HG02763 (cell line): ENCODE data around the gene SLC4A2.

Experiments used
- ATAC-seq: cut with Tn5 transposase; IDR thresholded peaks from one replicate; pipeline ENCODE4 v1.9.1; 2021; ENCODE audit warnings: mild to moderate bottlenecking, moderate library complexity; ENCODE audit not compliant: unreplicated experiment

Gene SLC4A2

DNA sequence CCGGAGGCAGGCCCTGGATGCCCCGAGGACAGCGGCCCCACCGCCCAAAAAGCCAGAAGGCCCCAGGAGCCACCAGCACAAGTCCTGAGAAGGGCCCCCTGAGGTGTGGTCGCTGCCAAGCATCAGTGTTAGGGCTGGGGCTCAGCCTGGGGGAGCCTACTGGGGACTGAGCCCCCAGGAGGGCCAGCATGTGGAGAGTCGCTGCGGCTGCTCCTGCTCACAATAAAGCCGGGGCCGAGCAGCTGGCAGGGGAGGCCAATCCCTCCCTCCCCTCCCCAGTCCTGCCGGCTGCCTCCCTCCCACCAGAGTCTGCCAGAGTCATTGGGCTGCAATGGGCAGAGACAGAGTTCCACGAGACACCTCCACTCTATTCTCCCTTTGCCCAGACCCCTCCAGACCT, 14.1 kb upstream of the SLC4A2 start:
- ATAC-seq, result no peak

DNA sequence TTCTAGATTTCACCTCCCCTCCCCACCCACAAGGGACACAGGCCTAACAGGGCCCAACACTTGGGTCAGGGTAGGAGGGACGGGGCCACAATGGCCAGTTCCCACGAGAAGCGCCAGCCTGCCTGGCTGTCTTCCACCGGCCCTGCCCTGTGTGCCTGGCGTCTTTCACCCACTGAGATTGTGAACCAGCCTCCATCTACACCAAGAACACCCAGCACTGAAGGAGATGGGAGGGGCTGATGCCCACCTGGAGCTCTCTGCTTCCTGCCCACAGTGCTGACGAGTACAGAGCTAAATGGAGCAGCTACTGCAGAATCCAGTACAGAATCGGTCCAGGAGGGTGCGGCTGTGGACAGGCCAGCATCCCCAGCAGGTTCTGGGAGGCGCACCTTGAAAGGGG, 13.4 kb upstream of the SLC4A2 start:
- ATAC-seq, result no peak

DNA sequence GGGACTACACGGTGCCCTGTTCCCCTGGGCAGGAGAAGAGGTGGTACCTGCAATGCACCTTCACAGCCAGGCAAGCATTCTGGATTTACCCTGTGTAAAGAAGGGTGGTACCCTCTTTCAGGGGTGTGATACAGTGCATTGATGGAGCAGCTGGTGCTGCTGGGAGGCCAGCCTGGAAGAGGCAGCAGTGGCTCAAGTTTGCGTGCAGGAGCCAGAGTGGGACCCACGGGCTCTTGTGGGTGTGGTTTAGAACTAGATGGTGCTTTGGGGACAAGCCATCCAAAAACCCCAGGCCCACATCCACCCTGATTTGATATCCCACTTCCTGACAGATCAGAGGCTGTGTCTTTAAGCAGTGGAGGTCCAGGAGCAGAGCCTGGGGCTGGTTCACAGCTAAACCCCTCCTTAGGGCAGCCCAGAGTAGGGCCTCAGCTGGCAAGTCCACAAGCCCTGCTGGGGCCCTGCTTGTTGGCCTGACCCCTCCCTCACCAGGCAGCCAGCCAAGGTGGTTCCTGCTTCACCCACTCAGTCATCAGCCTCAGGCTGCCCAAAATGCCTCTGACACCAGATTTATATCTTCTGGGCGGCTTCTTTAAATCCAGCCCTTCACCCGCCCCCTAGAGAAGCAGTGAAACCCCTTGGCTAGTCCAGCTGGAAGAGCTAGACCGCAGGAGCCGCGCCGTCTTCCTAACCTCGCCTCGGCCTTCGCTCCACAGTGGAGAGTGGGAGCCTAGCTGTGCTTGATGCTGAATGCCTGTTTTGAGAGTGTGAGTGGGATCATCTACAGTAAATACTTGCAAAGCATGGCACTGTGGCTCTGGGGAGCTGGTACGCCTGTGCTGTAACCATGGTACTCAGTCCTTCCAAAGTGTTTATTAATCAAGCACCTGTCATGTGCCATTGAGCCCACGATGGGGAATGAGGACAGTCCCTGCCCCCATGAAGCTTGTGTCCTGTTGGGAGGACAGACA, 12.5 kb upstream of the SLC4A2 start:
- no peak for ATAC-seq

DNA sequence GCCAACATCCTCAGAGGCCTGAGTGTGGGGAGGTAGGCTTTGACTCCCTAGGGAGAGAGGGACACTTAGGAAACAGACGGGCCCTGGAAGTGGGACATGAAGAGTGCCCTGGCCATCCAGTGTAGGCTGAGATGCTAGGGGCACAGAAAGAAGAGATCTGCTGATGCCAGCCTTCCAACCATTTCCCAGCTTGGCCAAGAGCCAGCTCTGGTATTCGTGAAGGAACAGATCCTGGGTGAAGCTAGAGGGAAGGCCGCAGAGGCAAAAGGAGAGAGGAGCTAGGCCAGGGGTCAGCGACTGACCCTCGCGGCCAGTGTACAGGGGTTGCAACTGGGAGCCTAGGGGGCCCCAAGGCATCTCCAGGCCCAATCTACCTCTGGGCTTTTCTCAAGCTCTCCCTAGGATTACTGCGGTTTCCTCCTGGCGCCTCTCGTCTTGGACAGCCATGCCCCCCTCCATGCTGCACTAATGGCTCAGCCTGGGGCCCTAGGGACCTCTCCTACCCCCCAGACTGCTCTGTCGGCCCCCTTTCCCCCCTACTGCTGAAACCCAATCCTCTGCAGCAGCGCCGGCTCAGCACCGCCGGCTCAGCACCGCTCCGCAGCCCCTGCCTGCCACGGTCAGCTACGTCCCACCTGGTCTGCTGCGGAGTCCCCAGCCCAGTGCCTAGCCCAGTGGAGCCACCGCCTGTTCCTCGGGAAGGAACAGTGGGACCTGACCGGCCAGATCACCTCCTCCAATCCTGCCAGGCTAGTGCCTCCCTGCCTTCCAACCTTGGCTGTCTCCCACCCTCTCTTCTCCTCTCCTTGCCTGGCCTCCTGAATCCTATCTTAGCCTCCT, 11.2 kb upstream of the SLC4A2 start, which contains the start of gene ASIC3:
ASIC3 (plus strand) TSS at position 556 of the 840 bp plus-strand sequence. CDS start 355 bp downstream, outside the sequence.
- ATAC-seq, result no peak

DNA sequence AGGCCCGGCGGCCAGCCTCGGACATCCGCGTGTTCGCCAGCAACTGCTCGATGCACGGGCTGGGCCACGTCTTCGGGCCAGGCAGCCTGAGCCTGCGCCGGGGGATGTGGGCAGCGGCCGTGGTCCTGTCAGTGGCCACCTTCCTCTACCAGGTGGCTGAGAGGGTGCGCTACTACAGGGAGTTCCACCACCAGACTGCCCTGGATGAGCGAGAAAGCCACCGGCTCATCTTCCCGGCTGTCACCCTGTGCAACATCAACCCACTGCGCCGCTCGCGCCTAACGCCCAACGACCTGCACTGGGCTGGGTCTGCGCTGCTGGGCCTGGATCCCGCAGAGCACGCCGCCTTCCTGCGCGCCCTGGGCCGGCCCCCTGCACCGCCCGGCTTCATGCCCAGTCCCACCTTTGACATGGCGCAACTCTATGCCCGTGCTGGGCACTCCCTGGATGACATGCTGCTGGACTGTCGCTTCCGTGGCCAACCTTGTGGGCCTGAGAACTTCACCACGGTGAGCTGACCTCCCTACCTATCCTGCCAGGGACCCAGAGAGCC, 10.4 kb upstream of the SLC4A2 start:
- no peak for ATAC-seq

DNA sequence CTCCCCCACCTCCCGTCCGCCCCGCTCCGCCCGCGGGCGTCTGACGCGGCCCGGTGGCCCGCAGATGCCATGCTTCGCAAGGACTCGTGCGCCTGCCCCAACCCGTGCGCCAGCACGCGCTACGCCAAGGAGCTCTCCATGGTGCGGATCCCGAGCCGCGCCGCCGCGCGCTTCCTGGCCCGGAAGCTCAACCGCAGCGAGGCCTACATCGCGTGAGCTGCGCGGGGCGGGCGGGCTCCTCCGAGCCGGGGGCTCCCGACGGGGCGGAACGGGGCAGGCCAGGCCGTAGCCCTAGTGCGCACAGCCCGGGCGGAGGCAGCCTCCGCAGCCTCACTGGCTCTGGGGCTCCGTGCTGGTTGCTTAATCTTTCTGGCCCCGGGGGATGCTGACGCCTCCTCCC, 8.3 kb upstream of the SLC4A2 start:
- ATAC-seq, result no peak

DNA sequence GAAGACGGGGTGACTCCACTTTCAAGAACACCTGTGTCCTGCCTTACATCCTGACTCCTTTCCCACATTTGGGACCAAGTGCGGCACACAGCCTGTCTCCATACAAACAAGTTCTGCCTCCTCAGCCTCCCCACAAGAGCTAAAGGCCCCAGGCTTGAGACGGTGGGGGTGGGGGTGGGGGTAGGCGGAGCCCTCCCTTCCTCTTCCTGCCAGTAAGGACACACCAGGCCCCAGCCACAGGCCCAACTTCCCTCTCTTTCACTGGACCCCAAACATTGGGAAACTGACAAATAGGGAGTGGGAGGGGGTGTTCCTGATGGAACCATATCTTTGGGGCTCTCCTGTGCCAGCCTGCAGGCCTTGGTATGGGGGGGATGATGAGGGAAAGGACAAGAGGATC, 6.3 kb upstream of the SLC4A2 start:
- no peak for ATAC-seq

DNA sequence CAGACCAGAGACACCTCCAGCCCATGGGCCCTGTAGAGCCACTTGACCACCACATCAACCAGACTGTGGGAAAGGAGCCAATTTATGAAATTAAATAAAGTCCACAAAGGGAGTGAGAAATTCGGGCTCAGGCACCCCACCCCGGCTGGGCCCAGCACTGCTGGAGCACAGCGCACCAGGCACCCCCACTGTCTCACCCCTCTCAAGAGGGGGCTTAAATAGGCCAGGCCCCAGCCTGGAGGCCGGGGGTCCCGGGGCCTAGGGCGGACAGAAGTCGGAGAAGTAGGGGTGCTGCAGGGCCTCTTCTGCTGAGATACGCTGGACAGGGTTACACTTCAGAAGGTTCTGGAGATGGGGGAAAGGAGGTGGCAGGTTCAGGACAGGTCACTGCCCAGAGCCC, 5.6 kb upstream of the SLC4A2 start:
- no peak for ATAC-seq

DNA sequence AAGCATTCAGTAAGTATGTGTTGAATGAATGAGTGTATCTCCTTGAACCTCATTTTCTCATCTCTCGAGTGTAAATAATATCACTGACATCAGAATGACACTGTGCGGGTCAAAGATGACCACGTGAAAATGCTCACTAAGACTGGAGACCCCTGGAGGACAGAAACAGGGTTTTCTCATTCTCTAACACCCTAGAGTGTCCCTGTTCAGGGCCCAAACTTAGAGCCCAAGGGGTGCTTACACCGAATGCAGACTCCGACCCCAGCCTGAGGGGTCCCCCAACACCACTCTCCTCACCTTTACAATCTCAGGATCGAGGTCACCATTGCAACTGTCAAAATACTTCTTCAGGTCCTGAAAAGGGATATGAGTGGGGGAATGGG, 3.1 kb upstream of the SLC4A2 start:
- no peak for ATAC-seq

DNA sequence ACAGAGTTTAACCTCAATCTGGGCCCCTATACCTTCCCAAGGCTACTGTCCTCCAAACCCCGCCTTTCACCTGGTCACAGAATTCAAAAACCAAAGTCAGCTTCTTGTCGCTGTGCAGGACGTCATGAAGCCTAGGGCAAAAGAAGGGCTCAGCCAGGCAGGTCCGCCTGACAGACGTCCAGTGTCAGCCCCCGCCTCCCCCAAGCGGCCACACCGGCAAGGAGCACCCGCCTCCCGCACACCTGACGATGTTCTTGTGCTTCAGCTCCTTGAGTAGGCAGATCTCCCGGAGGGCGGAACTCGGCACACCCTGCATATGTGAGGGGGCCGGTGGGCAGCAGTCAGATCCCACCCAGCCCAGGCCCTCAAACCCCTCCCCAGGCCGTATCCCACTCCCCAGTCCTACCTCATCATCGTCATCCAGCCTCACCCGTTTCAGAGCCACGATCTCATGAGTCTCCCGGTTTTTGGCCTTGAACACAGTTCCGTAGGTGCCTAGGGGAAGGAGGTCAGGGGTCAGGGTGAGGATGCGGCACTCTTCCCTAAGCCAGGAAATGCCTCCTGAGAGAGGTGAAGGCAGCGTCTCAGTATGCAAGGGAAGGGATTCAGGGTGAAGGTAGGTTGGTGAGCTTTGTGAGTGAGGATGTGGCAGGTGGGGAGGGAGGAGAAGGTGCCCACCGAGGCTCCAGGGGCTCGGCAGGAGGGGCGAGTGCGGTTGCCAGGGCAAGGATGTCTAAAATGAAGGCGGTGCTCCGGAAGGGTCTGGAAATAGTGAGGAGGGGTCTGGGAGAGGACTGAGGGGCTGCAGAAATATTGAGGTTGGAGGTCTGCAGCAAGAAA, 2.5 kb upstream of the SLC4A2 start:
- no peak for ATAC-seq

DNA sequence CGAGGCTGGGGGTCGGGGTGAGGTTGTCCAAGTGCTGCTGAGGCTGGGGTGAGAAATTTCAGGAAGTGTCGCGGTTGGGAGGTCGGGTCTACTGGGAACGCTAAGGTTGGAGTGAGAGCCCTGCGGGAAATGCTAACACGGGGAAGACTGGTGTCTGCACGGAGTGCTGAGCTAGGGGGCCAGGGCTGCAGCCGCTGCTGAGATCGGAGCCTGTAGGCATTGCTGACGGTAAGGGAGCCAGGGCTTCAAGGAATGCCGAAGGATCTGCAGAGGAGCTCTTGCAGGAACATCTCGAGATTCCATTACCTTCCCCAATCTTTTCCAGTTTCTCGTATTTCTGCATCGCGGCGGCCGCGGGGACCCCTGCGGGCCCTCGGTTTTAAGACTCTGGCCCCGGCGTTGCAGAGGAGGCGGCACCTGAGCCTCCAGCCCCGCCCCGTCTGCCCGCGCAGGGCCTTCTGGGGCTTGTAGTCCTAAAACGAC, 1.8 kb upstream of the SLC4A2 start, which contains the start of gene CDK5:
CDK5 (minus strand) TSS at position 392 of the 483 bp plus-strand sequence; CDS start at position 343, 49 bp downstream.
- ATAC-seq, result peak; percentile 2

DNA sequence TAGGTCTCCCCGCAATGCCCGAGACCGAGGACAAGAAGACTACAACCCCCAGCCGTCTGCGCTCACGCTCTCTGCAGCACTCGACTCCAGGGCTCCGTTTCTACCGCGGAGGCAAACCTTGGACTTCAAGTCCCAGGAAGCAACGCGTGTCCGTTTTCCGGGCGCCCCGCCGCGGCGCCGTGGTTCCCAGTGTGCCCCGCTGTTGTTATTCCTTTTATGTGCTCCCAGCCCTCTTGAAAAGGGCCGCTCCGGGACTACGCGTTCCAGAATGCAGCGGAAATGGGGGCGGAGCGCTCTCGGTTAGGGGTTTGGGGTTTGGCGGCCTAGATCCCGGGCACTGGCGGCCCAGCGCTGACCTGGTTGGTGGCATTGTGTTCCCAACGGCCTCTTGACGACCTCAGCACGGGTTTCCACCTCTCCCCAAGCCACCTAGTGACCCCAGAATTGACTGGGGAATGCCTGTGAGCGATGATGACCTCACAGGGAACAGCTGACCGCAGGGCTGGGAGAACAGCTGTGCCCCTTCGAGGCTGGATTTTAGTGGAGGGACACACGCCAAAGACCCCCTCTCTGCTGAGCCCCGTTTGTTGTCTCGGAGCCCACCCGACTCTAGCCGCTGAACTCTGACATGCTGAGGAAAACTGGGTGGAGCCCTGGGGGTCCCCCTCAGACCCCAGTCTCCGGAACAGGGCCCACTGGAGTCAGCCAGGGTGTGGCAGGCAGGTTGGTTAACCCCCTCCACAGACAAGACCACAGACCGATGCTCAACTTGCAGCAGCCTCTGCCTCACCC, 1.2 kb upstream of the SLC4A2 start:
- peak; percentile 88 for ATAC-seq

DNA sequence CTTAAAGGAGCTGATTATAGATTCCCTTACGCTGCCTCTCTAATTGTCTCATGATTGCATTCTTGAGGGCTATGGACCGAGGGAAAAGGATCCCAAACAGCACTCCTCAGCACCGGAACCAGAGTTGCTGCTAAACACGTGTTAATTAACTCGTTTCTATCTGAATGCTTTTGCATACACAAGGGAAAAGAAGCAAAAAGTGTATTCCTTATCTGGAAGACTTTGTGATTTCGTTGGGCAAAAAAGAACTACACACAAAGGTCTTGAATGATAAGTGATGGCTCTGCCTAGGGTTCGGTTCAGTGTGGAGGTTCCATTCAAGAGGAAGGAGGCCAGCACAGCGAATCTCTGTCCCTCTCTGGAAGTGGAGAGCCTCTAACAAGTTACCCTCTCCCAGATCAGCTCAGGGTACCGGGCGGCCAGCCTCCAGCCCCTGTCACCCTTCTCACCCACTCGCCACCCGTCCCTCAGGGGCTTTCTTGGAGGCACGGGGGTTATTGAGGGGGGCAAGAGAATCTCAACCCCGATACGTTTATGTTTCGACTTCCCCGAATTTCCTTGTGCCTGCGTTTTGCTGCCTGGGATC, 515 bp upstream of the SLC4A2 start:
- no peak for ATAC-seq

DNA sequence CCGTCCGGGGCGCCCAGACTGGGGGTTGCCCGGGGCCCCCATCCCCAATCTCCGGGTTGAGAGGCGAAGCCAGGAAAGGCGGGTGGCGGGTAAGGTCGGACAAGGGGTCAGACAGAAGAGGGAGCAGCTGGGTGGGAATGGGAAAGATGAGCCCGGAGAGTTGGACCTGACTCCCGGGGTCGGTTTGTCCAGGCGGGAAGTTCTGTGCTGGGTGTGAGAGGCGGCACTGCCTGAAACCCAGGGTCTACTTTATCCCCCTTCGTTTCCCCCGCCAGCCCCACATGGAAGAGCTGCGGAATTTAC, 675 bp downstream of the SLC4A2 start:
- ATAC-seq, result no peak

DNA sequence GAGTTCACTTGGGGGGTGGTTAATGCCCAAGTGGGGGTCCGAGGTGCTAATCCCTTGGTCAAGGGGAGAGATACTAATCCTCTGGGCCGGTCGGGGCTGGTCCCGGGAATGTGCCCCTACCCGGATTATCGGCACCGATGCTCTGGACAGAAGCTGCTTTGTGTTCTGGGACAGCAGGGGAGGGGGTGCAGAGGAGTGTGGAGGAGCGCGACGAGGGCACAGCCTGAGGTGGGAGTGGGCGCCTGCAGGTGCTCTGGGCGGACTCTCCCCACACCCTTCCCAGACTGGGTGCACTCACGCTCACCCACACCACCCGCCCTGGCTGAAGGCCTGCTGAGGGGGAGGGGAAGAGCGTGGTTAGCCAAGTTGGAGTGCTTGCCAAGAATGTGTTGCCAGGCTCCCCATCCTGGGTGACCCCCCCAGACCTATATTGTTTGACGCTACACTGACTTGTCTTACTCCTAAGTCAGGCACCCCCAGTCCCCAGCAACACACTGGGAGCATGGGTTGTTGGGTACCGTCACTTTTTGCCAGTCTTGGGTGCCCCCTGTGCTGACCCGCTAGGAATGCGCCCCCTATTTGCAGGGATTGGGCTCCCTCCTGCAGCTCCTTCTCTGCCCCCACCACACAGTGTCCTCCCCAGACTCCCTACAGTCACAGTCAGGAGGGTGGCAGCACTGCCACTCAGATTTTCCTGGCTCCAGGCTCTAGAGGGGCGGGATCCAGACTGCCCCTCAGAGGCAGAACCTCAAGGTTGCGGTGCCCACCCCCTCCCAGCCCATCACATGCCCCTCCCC, 1.2 kb downstream of the SLC4A2 start:
- ATAC-seq, result no peak

DNA sequence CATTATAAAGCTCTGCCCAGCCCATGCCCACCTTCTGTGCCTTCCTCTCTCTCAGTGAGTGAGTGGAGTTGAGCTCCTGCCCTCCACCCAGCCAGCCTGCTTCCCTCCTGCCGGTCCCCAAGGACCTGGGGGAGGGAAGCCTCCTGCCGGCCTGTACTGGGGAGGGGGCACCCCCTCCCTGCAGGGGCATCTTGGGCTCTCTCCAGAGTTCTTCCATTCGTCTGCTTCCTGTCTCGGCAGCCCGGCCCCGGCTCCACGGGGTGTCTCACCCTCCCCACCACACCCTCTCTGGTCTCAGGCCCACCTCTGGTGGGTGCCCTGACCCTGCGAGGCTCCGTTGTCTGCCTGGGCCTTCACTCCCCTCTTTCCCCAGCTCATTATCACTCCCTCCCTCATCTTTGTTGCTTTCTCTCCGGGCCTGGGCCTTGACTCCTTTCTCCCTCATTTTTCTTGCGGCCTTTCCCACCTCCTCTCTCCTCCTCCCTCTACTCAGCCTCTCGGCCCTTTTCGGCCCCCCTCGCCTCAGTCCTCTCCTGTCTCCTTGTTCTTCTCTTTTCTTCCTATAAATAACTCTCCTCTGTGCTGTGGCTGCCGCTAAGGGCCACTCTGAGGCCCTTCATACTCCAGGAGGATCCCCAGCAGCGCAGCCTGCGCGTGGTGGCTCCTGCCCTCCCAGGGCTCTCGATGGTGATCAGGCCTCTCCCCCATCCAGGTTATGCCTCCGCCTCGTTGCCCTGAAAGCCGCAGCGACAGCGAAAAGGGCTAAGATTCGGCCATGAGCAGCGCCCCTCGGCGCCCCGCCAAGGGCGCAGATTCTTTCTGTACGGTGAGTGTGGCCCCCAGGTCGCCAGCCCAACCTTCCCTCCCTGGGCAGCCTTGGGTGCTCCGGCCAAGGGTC, 2.1 kb downstream of the SLC4A2 start:
- no peak for ATAC-seq

DNA sequence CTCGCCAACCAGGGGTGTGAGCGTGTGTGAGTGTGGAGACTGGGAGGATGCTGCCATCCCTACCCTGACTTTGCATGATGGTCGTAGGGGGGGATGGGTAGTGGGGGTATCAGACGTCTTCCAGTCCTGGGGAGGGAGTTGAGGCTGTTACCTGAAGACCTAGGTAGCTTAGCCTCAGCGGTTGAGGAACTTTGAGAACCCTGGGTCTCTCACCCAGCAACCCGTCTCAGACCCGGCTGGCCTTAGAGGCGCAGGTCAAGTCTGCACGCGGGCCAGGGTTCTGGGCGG, 2.7 kb downstream of the SLC4A2 start:
- ATAC-seq, result no peak
